WTC11 (cell line): ENCODE data around the gene SRCIN1. TPM values are rescaled to one million over a fixed set of nuclear protein-coding genes. Genes with fewer than 3 reads are reported as not detected.

ENCODE experiments used
- ATAC-seq: fragments of 200-7000 bp; cut with Tn5 transposase; 2 replicates; pipeline ENCODE4 v1.10.0; 2021; ENCODE audit warnings: mild to moderate bottlenecking, moderate library complexity
- CTCF ChIA-PET: fragments of 300-600 bp; sonication (Branson Sonifier 250); formaldehyde crosslinking; loops from one replicate; lab custom pipeline; 2021; ENCODE audit warnings: antibody characterized with exemption; lab: Charles Lee
- POLR2A ChIA-PET: fragments of 350-600 bp; sonication (Branson Sonifier 250); formaldehyde crosslinking; loops from one replicate; lab custom pipeline; 2021; ENCODE audit warnings: antibody characterized with exemption; lab: Charles Lee
- DNase-seq: peaks from one replicate; pipeline ENCODE4 v3.0.0; 2021; ENCODE audit warnings: low spot score
- H3K27ac Mint-ChIP-seq: 2 replicates; pipeline ENCODE4 v1.8.0; 2021; ENCODE audit warnings: mixed read lengths
- H3K27me3 Mint-ChIP-seq: 2 replicates; pipeline ENCODE4 v1.8.0; 2021; ENCODE audit warnings: low read depth, mild to moderate bottlenecking, moderate library complexity, mixed read lengths
- H3K36me3 Mint-ChIP-seq: 2 replicates; pipeline ENCODE4 v1.8.0; 2021; ENCODE audit warnings: mixed read lengths
- H3K4me1 Mint-ChIP-seq: 2 replicates; pipeline ENCODE4 v1.8.0; 2022; ENCODE audit warnings: mixed read lengths
- H3K4me3 Mint-ChIP-seq: 2 replicates; pipeline ENCODE4 v1.8.0; 2021; ENCODE audit warnings: mild to moderate bottlenecking, moderate library complexity, mixed read lengths
- H3K9me3 Mint-ChIP-seq: 2 replicates; pipeline ENCODE4 v1.8.0; 2021; ENCODE audit warnings: mixed read lengths
- ETV6 ChIP-seq: sonication (generic); formaldehyde crosslinking; IDR thresholded peaks from 2 replicates; pipeline ENCODE4 v1.8.1; 2022; ENCODE audit warnings: mild to moderate bottlenecking, missing genetic modification reagents
- FOXK1 ChIP-seq: sonication (generic); formaldehyde crosslinking; IDR thresholded peaks from 2 replicates; pipeline ENCODE4 v1.8.0; 2022; ENCODE audit warnings: mild to moderate bottlenecking, moderate library complexity, missing genetic modification reagents
- FOXP1 ChIP-seq: sonication (generic); formaldehyde crosslinking; IDR thresholded peaks from 2 replicates; pipeline ENCODE4 v1.8.0; 2022; ENCODE audit warnings: missing genetic modification reagents, mild to moderate bottlenecking, moderate library complexity, borderline replicate concordance
- HMGA2 ChIP-seq: fragments of 250-450 bp; sonication (Bioruptor Pico); IDR thresholded peaks from 2 replicates; pipeline ENCODE4 v1.4.0; 2021; ENCODE audit warnings: mild to moderate bottlenecking, moderate library complexity
- IRF2 ChIP-seq: sonication (generic); formaldehyde crosslinking; IDR thresholded peaks from 2 replicates; pipeline ENCODE4 v1.8.0; 2022; ENCODE audit warnings: low read depth, missing genetic modification reagents, borderline replicate concordance
- MXD4 ChIP-seq: fragments of 250-450 bp; sonication (Bioruptor Pico); IDR thresholded peaks from 2 replicates; pipeline ENCODE4 v1.8.0; 2021; ENCODE audit warnings: mild to moderate bottlenecking, moderate library complexity, borderline replicate concordance
- NR2C2 ChIP-seq: sonication (generic); formaldehyde crosslinking; IDR thresholded peaks from 2 replicates; pipeline ENCODE4 v1.8.0; 2022; ENCODE audit warnings: mild to moderate bottlenecking, missing genetic modification reagents
- TEAD4 ChIP-seq: sonication (generic); formaldehyde crosslinking; IDR thresholded peaks from 2 replicates; pipeline ENCODE4 v1.8.0; 2022; ENCODE audit warnings: mild to moderate bottlenecking, missing genetic modification reagents
- ZNF219 ChIP-seq: sonication (generic); formaldehyde crosslinking; IDR thresholded peaks from 2 replicates; pipeline ENCODE4 v1.8.0; 2023; ENCODE audit warnings: missing genetic modification reagents, mild to moderate bottlenecking, borderline replicate concordance
- ZNF423 ChIP-seq: fragments of 250-450 bp; sonication (Bioruptor Pico); IDR thresholded peaks from 2 replicates; pipeline ENCODE4 v2.1.2; 2022; ENCODE audit warnings: mild to moderate bottlenecking, moderate library complexity
- total RNA-seq: library from RNA; stranded (reverse); gene quantifications from 3 replicates; pipeline ENCODE4 v1.2.3, GENCODE V29; 2021
- TF ChIP-seq, protein P1 (sequence below): sonication (generic); formaldehyde crosslinking; IDR thresholded peaks from 2 replicates; pipeline ENCODE4 v1.8.0; 2023; ENCODE audit warnings: mild to moderate bottlenecking, missing genetic modification reagents
- TF ChIP-seq, protein P2 (sequence below): sonication (generic); formaldehyde crosslinking; IDR thresholded peaks from 2 replicates; pipeline ENCODE4 v1.8.1; 2023; ENCODE audit warnings: mild to moderate bottlenecking, missing genetic modification reagents
- TF ChIP-seq, protein P3 (sequence below): sonication (generic); formaldehyde crosslinking; IDR thresholded peaks from 2 replicates; pipeline ENCODE4 v1.8.0; 2022; ENCODE audit warnings: mild to moderate bottlenecking, missing genetic modification reagents
- TF ChIP-seq, protein P4 (sequence below): sonication (generic); formaldehyde crosslinking; IDR thresholded peaks from 2 replicates; pipeline ENCODE4 v1.8.1; 2023; ENCODE audit warnings: mild to moderate bottlenecking, moderate library complexity, missing genetic modification reagents
- TF ChIP-seq, protein P5 (sequence below): sonication (generic); formaldehyde crosslinking; IDR thresholded peaks from 2 replicates; pipeline ENCODE4 v1.8.1; 2022; ENCODE audit warnings: low read depth, missing genetic modification reagents, borderline replicate concordance
- TF ChIP-seq, protein P6 (sequence below): sonication (generic); formaldehyde crosslinking; IDR thresholded peaks from 2 replicates; pipeline ENCODE4 v1.8.1; 2022; ENCODE audit warnings: mild to moderate bottlenecking, moderate library complexity, missing genetic modification reagents
- TF ChIP-seq, protein P7 (sequence below): sonication (generic); formaldehyde crosslinking; IDR thresholded peaks from 2 replicates; pipeline ENCODE4 v1.8.1; 2022; ENCODE audit warnings: low read depth, mild to moderate bottlenecking, moderate library complexity, missing genetic modification reagents, borderline replicate concordance
- TF ChIP-seq, protein P8 (sequence below): sonication (generic); formaldehyde crosslinking; IDR thresholded peaks from 2 replicates; pipeline ENCODE4 v1.8.0; 2023; ENCODE audit warnings: missing genetic modification reagents
- TF ChIP-seq, protein P9 (sequence below): fragments of 250-450 bp; sonication (Bioruptor Pico); conservative IDR thresholded peaks from 2 replicates; pipeline ENCODE4 v1.9.0; 2021; ENCODE audit warnings: mild to moderate bottlenecking

The SRCIN1 gene
- total RNA-seq, 1 experiment from 2014 or later = 17.3 TPM

DNA sequence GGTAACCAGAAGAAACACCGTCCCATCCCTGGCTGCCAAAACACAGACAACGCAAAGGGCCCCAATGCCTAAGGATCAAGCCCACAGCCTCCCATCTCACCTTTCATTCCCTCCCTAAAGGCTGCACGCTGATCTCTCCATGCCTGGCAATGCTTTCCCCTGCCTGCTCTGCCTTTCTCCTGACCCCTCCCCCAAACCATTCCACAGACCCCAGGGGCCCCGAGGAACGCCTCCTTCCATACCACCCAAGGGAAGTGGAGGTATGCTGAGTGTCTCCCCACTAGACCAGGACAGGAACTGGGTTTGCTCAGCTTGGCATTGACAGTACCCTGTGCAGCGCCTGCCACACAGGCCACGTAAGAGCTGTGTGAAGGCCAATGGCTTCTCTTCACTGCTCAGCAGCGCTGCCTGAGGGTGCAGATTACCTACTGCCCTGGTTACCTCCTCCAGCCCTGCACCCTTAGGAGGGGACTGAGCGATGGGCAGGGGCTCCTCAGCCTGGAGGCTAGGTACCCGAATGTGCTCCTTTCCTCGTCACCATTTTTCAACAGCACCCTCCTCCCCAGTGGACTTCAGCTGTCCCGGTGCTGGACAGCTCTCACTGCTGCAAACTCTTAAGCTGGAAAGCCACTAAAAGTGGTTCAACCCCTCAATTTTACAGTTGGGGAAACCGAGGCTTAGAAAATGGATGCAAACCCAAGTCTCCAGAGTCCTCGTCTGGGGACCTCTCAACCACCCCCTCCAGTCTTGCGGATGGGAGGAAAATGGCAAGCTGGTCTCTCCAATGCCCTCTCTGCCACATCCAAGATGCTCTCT, 45.0 kb downstream of the SRCIN1 start (continued):
- TF ChIP-seq, protein P1, sequence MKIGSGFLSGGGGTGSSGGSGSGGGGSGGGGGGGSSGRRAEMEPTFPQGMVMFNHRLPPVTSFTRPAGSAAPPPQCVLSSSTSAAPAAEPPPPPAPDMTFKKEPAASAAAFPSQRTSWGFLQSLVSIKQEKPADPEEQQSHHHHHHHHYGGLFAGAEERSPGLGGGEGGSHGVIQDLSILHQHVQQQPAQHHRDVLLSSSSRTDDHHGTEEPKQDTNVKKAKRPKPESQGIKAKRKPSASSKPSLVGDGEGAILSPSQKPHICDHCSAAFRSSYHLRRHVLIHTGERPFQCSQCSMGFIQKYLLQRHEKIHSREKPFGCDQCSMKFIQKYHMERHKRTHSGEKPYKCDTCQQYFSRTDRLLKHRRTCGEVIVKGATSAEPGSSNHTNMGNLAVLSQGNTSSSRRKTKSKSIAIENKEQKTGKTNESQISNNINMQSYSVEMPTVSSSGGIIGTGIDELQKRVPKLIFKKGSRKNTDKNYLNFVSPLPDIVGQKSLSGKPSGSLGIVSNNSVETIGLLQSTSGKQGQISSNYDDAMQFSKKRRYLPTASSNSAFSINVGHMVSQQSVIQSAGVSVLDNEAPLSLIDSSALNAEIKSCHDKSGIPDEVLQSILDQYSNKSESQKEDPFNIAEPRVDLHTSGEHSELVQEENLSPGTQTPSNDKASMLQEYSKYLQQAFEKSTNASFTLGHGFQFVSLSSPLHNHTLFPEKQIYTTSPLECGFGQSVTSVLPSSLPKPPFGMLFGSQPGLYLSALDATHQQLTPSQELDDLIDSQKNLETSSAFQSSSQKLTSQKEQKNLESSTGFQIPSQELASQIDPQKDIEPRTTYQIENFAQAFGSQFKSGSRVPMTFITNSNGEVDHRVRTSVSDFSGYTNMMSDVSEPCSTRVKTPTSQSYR (CRISPR knock-in tag) = no peak
- TF ChIP-seq FOXK1 (CRISPR knock-in tag) (0 out of 2 replicates have a peak, but pooled peaks have one; percentile 16), TEAD4 (CRISPR knock-in tag) (no peak)
- TF ChIP-seq, protein P2, sequence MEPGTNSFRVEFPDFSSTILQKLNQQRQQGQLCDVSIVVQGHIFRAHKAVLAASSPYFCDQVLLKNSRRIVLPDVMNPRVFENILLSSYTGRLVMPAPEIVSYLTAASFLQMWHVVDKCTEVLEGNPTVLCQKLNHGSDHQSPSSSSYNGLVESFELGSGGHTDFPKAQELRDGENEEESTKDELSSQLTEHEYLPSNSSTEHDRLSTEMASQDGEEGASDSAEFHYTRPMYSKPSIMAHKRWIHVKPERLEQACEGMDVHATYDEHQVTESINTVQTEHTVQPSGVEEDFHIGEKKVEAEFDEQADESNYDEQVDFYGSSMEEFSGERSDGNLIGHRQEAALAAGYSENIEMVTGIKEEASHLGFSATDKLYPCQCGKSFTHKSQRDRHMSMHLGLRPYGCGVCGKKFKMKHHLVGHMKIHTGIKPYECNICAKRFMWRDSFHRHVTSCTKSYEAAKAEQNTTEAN (CRISPR knock-in tag) = peak; percentile 57; the same call in 1 of the 2 replicates
- TF ChIP-seq, all 79 proteins: peak for 6

DNA sequence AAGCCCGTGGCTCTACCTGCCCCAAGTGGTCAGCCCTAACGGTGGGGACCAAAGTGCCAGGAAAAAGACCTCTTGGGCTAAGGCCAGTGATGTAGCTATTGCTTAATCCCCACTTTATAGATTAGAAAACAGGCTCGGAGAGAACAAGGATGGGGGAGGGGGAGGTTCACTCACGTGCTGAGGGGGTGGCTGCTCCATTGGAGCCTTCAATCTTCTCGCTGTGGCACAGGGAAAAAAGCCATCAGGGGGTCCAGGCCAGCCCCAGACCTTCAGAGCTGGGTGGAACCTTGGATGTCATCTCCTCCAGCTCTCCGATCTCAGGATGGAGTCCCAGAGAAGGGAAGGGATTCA, 45.9 kb downstream of the SRCIN1 start:
- CTCF ChIA-PET = interaction anchor here (0.8 to 10.6 kb wide), 27 partner anchors 12 to 238 kb away, joined by 3 to 501 read pairs (median 10); partner anchors contain the start of genes CISD3 and SRCIN1

More for the DNA sequence above, 45.9 kb downstream of the SRCIN1 start:
- POLR2A ChIA-PET = interaction anchor here (0.6 to 2.3 kb wide), 10 partner anchors 10 to 109 kb away, joined by 3 to 10 read pairs (median 3); no protein-coding TSS in a partner anchor
- TF ChIP-seq IRF2 (CRISPR knock-in tag) = no peak
- TF ChIP-seq ZNF219 (CRISPR knock-in tag) = no peak
- TF ChIP-seq, protein P3, sequence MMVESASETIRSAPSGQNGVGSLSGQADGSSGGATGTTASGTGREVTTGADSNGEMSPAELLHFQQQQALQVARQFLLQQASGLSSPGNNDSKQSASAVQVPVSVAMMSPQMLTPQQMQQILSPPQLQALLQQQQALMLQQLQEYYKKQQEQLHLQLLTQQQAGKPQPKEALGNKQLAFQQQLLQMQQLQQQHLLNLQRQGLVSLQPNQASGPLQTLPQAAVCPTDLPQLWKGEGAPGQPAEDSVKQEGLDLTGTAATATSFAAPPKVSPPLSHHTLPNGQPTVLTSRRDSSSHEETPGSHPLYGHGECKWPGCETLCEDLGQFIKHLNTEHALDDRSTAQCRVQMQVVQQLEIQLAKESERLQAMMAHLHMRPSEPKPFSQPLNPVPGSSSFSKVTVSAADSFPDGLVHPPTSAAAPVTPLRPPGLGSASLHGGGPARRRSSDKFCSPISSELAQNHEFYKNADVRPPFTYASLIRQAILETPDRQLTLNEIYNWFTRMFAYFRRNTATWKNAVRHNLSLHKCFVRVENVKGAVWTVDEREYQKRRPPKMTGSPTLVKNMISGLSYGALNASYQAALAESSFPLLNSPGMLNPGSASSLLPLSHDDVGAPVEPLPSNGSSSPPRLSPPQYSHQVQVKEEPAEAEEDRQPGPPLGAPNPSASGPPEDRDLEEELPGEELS (CRISPR knock-in tag) = no peak
- TF ChIP-seq, protein P4, sequence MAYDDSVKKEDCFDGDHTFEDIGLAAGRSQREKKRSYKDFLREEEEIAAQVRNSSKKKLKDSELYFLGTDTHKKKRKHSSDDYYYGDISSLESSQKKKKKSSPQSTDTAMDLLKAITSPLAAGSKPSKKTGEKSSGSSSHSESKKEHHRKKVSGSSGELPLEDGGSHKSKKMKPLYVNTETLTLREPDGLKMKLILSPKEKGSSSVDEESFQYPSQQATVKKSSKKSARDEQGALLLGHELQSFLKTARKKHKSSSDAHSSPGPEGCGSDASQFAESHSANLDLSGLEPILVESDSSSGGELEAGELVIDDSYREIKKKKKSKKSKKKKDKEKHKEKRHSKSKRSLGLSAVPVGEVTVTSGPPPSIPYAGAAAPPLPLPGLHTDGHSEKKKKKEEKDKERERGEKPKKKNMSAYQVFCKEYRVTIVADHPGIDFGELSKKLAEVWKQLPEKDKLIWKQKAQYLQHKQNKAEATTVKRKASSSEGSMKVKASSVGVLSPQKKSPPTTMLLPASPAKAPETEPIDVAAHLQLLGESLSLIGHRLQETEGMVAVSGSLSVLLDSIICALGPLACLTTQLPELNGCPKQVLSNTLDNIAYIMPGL (CRISPR knock-in tag) = no peak
- TF ChIP-seq, protein P5, sequence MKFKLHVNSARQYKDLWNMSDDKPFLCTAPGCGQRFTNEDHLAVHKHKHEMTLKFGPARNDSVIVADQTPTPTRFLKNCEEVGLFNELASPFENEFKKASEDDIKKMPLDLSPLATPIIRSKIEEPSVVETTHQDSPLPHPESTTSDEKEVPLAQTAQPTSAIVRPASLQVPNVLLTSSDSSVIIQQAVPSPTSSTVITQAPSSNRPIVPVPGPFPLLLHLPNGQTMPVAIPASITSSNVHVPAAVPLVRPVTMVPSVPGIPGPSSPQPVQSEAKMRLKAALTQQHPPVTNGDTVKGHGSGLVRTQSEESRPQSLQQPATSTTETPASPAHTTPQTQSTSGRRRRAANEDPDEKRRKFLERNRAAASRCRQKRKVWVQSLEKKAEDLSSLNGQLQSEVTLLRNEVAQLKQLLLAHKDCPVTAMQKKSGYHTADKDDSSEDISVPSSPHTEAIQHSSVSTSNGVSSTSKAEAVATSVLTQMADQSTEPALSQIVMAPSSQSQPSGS (CRISPR knock-in tag) = no peak
- TF ChIP-seq, protein P6, sequence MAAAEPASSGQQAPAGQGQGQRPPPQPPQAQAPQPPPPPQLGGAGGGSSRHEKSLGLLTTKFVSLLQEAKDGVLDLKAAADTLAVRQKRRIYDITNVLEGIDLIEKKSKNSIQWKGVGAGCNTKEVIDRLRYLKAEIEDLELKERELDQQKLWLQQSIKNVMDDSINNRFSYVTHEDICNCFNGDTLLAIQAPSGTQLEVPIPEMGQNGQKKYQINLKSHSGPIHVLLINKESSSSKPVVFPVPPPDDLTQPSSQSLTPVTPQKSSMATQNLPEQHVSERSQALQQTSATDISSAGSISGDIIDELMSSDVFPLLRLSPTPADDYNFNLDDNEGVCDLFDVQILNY = no peak
- no peak for TF ChIP-seq ZNF423 (CRISPR knock-in tag)
- no peak for TF ChIP-seq MXD4 (CRISPR knock-in tag)
- no peak for TF ChIP-seq HMGA2 (CRISPR knock-in tag)
- no peak for TF ChIP-seq ETV6 (CRISPR knock-in tag)
- no peak for TF ChIP-seq FOXP1 (CRISPR knock-in tag)
- TF ChIP-seq, protein P7, sequence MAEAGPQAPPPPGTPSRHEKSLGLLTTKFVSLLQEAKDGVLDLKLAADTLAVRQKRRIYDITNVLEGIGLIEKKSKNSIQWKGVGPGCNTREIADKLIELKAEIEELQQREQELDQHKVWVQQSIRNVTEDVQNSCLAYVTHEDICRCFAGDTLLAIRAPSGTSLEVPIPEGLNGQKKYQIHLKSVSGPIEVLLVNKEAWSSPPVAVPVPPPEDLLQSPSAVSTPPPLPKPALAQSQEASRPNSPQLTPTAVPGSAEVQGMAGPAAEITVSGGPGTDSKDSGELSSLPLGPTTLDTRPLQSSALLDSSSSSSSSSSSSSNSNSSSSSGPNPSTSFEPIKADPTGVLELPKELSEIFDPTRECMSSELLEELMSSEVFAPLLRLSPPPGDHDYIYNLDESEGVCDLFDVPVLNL (CRISPR knock-in tag) = no peak
- TF ChIP-seq, protein P8, sequence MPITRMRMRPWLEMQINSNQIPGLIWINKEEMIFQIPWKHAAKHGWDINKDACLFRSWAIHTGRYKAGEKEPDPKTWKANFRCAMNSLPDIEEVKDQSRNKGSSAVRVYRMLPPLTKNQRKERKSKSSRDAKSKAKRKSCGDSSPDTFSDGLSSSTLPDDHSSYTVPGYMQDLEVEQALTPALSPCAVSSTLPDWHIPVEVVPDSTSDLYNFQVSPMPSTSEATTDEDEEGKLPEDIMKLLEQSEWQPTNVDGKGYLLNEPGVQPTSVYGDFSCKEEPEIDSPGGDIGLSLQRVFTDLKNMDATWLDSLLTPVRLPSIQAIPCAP = no peak
- TF ChIP-seq, protein P9, sequence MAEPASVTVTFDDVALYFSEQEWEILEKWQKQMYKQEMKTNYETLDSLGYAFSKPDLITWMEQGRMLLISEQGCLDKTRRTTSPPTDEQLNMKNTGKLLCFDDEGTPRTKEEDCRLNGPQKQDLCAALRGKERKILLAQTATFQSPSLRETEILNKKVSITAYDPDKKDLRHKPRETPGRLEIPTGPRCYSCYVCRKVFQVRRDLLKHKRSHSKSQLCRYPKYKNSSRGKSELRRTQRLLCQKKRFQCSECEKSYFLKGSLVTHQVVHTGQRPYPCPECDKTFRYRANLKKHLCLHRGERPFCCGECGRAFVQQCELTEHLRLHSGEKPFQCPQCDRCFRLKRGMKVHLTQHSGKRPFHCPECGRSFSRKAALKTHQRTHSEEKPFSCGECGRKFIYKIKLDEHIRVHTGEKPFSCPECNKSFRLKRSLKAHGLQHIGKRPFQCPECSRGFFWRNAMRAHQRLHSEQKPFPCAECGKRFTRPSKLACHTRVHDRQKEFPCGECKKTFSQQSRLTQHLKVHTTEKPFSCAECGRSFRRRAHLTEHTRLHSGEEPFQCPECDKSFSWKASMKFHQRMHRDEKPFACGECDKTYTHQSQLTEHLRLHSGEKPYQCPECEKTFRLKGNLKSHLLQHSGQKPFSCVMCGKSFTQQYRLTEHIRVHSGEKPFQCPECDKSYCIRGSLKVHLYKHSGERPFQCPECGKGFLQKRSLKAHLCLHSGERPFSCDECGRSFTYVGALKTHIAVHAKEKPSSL (CRISPR knock-in tag) = no peak
- TF ChIP-seq NR2C2 (CRISPR knock-in tag) = no peak
- TF ChIP-seq, all 79 proteins: peak for 0
- no peak for DNase-seq
- H3K27ac Mint-ChIP-seq = no peak overlapping the region
- H3K27me3 Mint-ChIP-seq = peaks cover 76% of the 10 kb centered on the region
- H3K9me3 Mint-ChIP-seq = no peaks in the 10 kb centered on the region
- peaks cover 44% of the 10 kb centered on the region for H3K4me1 Mint-ChIP-seq
- ATAC-seq = no peak
- H3K36me3 Mint-ChIP-seq = no peaks in the 10 kb centered on the region
- H3K4me3 Mint-ChIP-seq = peak overlapping the region; percentile 47
